GM23338 (cell line): ENCODE results near the gene ANKRD6. TPM values are rescaled to one million over a fixed set of nuclear protein-coding genes. Genes with fewer than 3 reads are reported as not detected.

Source experiments
- ATAC-seq: fragments of 200-7000 bp; cut with Tn5 transposase; 3 replicates; pipeline ENCODE4 v1.9.1; 2020
- DNase-seq: peaks from one replicate; pipeline ENCODE4 v3.0.0-alpha.2; 2015; ENCODE audit warnings: low spot score
- H2AFZ ChIP-seq: fragments of 200-600 bp; sonication (generic); 2 replicates; pipeline ENCODE4 v1.8.0; 2016; ENCODE audit warnings: antibody characterized with exemption, mild to moderate bottlenecking, moderate library complexity
- H3F3A ChIP-seq: fragments of 200-600 bp; sonication (generic); replicated peaks from 2 replicates; pipeline ENCODE4 v1.8.0; 2017; ENCODE audit warnings: antibody characterized with exemption, mixed run types, low read depth
- H3K27ac ChIP-seq: fragments of 200-600 bp; sonication (generic); 2 replicates; pipeline ENCODE4 v1.6.1; 2016; ENCODE audit warnings: low read depth
- H3K27me3 ChIP-seq: fragments of 200-600 bp; sonication (generic); 2 replicates; pipeline ENCODE4 v1.8.0; 2016; ENCODE audit warnings: mild to moderate bottlenecking, mixed run types, moderate library complexity; ENCODE audit not compliant: insufficient read depth
- H3K36me3 ChIP-seq: fragments of 200-600 bp; sonication (generic); 2 replicates; pipeline ENCODE4 v1.8.0; 2016; ENCODE audit warnings: mild to moderate bottlenecking; ENCODE audit not compliant: insufficient read depth
- H3K4me1 ChIP-seq: fragments of 200-600 bp; sonication (generic); 2 replicates; pipeline ENCODE4 v1.8.0; 2016; ENCODE audit warnings: mild to moderate bottlenecking, moderate library complexity; ENCODE audit not compliant: insufficient read depth
- H3K4me2 ChIP-seq: fragments of 200-600 bp; sonication (generic); 2 replicates; pipeline ENCODE4 v1.7.1; 2017; ENCODE audit warnings: mixed run types
- H3K4me3 ChIP-seq: fragments of 200-600 bp; sonication (generic); 2 replicates; pipeline ENCODE4 v1.6.1; 2016; ENCODE audit warnings: mixed run types
- H3K79me2 ChIP-seq: fragments of 200-600 bp; sonication (generic); replicated peaks from 2 replicates; pipeline ENCODE4 v1.8.0; 2017; ENCODE audit warnings: mild to moderate bottlenecking; ENCODE audit not compliant: insufficient read depth
- H3K9me2 ChIP-seq: fragments of 200-600 bp; sonication (generic); 2 replicates; pipeline ENCODE4 v1.8.0; 2017; ENCODE audit not compliant: insufficient read depth
- H4K20me1 ChIP-seq: fragments of 200-600 bp; sonication (generic); replicated peaks from 2 replicates; pipeline ENCODE4 v1.8.0; 2017; ENCODE audit warnings: mild to moderate bottlenecking; ENCODE audit not compliant: insufficient read depth
- H3K27ac Mint-ChIP-seq: 2 replicates; pipeline ENCODE4 v1.8.0; 2020; ENCODE audit warnings: inconsistent platforms, mild to moderate bottlenecking, moderate library complexity, mixed read lengths
- H3K27me3 Mint-ChIP-seq: 3 replicates; pipeline ENCODE4 v1.8.0; 2022; ENCODE audit warnings: low read depth, mild to moderate bottlenecking, moderate library complexity, mixed read lengths, inconsistent platforms; ENCODE audit not compliant: insufficient read depth, poor library complexity
- H3K36me3 Mint-ChIP-seq: 3 replicates; pipeline ENCODE4 v1.8.0; 2021; ENCODE audit warnings: low read depth, mild to moderate bottlenecking, inconsistent platforms, moderate library complexity, mixed read lengths
- H3K4me1 Mint-ChIP-seq: 3 replicates; pipeline ENCODE4 v1.8.0; 2020; ENCODE audit warnings: mild to moderate bottlenecking, inconsistent platforms, mixed read lengths
- H3K4me3 Mint-ChIP-seq: 3 replicates; pipeline ENCODE4 v1.8.0; 2021; ENCODE audit warnings: moderate library complexity, mild to moderate bottlenecking, inconsistent platforms, mixed read lengths
- H3K9me3 Mint-ChIP-seq: 3 replicates; pipeline ENCODE4 v1.8.0; 2020; ENCODE audit warnings: moderate library complexity, mild to moderate bottlenecking, inconsistent platforms, mixed read lengths
- CREB1 ChIP-seq: fragments of 250-450 bp; sonication (Bioruptor Pico); IDR thresholded peaks from 2 replicates; pipeline ENCODE4 v1.5.0; 2020; ENCODE audit warnings: low read depth, mild to moderate bottlenecking, moderate library complexity
- ETS1 ChIP-seq: IDR thresholded peaks from 2 replicates; pipeline ENCODE4 v1.6.1; 2016; ENCODE audit warnings: antibody characterized with exemption
- EZH2 ChIP-seq: fragments of 200-600 bp; sonication (generic); IDR thresholded peaks from one replicate; pipeline ENCODE4 v1.8.0; 2017; ENCODE audit warnings: antibody characterized with exemption, mild to moderate bottlenecking, low read depth; ENCODE audit not compliant: unreplicated experiment
- EZH2phosphoT487 ChIP-seq: fragments of 200-600 bp; sonication (generic); IDR thresholded peaks from one replicate; pipeline ENCODE4 v1.8.1; 2018; ENCODE audit warnings: antibody characterized with exemption; ENCODE audit not compliant: unreplicated experiment
- JUNB ChIP-seq: IDR thresholded peaks from one replicate; pipeline ENCODE4 v1.6.1; 2016; ENCODE audit warnings: antibody characterized with exemption; ENCODE audit not compliant: unreplicated experiment
- POLR2AphosphoS5 ChIP-seq: IDR thresholded peaks from 2 replicates; pipeline ENCODE4 v1.6.1; 2016; ENCODE audit warnings: antibody characterized with exemption, low read depth
- ZNF114 ChIP-seq: fragments of 250-450 bp; sonication (Bioruptor Pico); IDR thresholded peaks from 2 replicates; pipeline ENCODE4 v1.5.0; 2020; ENCODE audit warnings: mild to moderate bottlenecking, moderate library complexity
- ZNF331 ChIP-seq: fragments of 250-450 bp; sonication (Bioruptor Pico); IDR thresholded peaks from 2 replicates; pipeline ENCODE4 v1.5.0; 2020; ENCODE audit warnings: low read depth, mild to moderate bottlenecking, moderate library complexity
- polyA plus RNA-seq: library from polyadenylated mRNA; unstranded; fragments of >200 nt; fragmentation: Nextera tagmentation; extraction: Ambion mirVana; gene quantifications from 2 replicates; pipeline ENCODE4 v1.2.1, GENCODE V29; 2016
- total RNA-seq: library from RNA; depleted of rRNA; stranded (reverse); fragments of >200 nt; shearing (Covaris generic); gene quantifications from 2 replicates; pipeline ENCODE4 v1.2.3, GENCODE V29; 2014
- TF ChIP-seq, protein P1 (sequence below): fragments of 250-450 bp; sonication (Bioruptor Pico); IDR thresholded peaks from 2 replicates; pipeline ENCODE4 v1.5.0; 2020; ENCODE audit warnings: mild to moderate bottlenecking, moderate library complexity

The ANKRD6 gene
- total and polyA plus RNA-seq, 2 experiments from 2014 or later: 3.2 to 9.2 TPM

- TF ChIP-seq, protein P1, sequence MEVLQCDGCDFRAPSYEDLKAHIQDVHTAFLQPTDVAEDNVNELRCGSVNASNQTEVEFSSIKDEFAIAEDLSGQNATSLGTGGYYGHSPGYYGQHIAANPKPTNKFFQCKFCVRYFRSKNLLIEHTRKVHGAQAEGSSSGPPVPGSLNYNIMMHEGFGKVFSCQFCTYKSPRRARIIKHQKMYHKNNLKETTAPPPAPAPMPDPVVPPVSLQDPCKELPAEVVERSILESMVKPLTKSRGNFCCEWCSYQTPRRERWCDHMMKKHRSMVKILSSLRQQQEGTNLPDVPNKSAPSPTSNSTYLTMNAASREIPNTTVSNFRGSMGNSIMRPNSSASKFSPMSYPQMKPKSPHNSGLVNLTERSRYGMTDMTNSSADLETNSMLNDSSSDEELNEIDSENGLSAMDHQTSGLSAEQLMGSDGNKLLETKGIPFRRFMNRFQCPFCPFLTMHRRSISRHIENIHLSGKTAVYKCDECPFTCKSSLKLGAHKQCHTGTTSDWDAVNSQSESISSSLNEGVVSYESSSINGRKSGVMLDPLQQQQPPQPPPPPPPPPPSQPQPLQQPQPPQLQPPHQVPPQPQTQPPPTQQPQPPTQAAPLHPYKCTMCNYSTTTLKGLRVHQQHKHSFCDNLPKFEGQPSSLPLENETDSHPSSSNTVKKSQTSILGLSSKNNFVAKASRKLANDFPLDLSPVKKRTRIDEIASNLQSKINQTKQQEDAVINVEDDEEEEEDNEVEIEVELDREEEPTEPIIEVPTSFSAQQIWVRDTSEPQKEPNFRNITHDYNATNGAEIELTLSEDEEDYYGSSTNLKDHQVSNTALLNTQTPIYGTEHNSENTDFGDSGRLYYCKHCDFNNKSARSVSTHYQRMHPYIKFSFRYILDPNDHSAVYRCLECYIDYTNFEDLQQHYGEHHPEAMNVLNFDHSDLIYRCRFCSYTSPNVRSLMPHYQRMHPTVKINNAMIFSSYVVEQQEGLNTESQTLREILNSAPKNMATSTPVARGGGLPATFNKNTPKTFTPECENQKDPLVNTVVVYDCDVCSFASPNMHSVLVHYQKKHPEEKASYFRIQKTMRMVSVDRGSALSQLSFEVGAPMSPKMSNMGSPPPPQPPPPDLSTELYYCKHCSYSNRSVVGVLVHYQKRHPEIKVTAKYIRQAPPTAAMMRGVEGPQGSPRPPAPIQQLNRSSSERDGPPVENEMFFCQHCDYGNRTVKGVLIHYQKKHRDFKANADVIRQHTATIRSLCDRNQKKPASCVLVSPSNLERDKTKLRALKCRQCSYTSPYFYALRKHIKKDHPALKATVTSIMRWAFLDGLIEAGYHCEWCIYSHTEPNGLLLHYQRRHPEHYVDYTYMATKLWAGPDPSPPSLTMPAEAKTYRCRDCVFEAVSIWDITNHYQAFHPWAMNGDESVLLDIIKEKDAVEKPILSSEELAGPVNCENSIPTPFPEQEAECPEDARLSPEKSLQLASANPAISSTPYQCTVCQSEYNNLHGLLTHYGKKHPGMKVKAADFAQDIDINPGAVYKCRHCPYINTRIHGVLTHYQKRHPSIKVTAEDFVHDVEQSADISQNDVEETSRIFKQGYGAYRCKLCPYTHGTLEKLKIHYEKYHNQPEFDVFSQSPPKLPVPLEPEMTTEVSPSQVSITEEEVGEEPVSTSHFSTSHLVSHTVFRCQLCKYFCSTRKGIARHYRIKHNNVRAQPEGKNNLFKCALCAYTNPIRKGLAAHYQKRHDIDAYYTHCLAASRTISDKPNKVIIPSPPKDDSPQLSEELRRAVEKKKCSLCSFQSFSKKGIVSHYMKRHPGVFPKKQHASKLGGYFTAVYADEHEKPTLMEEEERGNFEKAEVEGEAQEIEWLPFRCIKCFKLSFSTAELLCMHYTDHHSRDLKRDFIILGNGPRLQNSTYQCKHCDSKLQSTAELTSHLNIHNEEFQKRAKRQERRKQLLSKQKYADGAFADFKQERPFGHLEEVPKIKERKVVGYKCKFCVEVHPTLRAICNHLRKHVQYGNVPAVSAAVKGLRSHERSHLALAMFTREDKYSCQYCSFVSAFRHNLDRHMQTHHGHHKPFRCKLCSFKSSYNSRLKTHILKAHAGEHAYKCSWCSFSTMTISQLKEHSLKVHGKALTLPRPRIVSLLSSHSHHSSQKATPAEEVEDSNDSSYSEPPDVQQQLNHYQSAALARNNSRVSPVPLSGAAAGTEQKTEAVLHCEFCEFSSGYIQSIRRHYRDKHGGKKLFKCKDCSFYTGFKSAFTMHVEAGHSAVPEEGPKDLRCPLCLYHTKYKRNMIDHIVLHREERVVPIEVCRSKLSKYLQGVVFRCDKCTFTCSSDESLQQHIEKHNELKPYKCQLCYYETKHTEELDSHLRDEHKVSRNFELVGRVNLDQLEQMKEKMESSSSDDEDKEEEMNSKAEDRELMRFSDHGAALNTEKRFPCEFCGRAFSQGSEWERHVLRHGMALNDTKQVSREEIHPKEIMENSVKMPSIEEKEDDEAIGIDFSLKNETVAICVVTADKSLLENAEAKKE (CRISPR knock-in tag): no peak
- TF ChIP-seq EZH2 (no peak), ETS1 (no peak), ZNF331 (CRISPR knock-in tag) (no peak)
Measured at GRCh38 chr6:89434954-89435353, 2.0 kb downstream of the ANKRD6 start (continued).

DNA sequence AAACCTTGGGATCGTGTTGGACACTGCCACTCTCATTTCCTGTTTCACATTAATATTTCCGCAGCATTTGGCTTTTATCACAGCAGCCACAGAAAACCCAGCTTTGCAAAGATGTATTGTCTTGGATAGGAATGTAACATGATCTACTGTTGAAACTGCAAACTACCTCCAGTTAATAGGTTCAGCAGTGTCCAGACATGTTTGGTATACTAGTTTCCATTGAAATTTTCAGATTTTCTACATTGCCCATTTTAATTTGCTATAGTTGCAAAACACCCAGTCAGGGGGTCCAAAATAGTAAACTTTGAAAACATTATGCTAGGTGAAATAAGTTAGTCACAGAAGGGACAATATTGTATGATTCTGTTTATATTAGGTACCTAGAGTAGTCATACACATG lies 3.3 kb downstream of the ANKRD6 start:
- no peaks in the 10 kb centered on the region for H3F3A ChIP-seq
- DNase-seq: no peak
- no peak overlapping the region for H2AFZ ChIP-seq
- no peaks in the 10 kb centered on the region; the same call in 1 of the 2 replicates for H3K79me2 ChIP-seq
- H3K36me3 Mint-ChIP-seq: no peaks in the 10 kb centered on the region; the same call in 2 of the 3 replicates
- H3K4me2 ChIP-seq: no peak overlapping the region
- ATAC-seq: no peak
- H3K27me3 Mint-ChIP-seq: peaks cover 10% of the 10 kb centered on the region
- peaks cover 17% of the 10 kb centered on the region for H3K4me1 Mint-ChIP-seq
- no peaks in the 10 kb centered on the region; the same call in 1 of the 2 replicates for H4K20me1 ChIP-seq
- no peak overlapping the region for H3K27ac Mint-ChIP-seq
- H3K27me3 ChIP-seq: peaks cover 45% of the 10 kb centered on the region
- H3K27ac ChIP-seq: no peak overlapping the region
- H3K9me3 Mint-ChIP-seq: peaks cover 4% of the 10 kb centered on the region; the same call in 1 of the 3 replicates
- no peaks in the 10 kb centered on the region for H3K36me3 ChIP-seq
- H3K4me3 ChIP-seq: no peak overlapping the region
- H3K4me1 ChIP-seq: peaks cover 14% of the 10 kb centered on the region
- no peaks in the 10 kb centered on the region for H3K9me2 ChIP-seq
- no peak overlapping the region for H3K4me3 Mint-ChIP-seq
- TF ChIP-seq ETS1: no peak
- TF ChIP-seq EZH2phosphoT487: no peak
- no peak for TF ChIP-seq ZNF114 (CRISPR knock-in tag)
- no peak for TF ChIP-seq CREB1 (CRISPR knock-in tag)
- no peak for TF ChIP-seq POLR2AphosphoS5
- TF ChIP-seq JUNB: no peak
